ENCODE results near the gene ANKRD33. TPM values are rescaled to one million over a fixed set of nuclear protein-coding genes. Genes with fewer than 3 reads are reported as not detected.

The ANKRD33 gene
- total RNA-seq, 4 donors from 2014 or later, result not detected

- H3K4me3 ChIP-seq (replicated peaks in 1 of 3), result no peak overlapping the region
- no peaks in the 10 kb centered on the region for H3K36me3 ChIP-seq
- intact Hi-C loops (cut with DNase I), result no loop called here
- DNase-seq, result no peak
- no peaks in the 10 kb centered on the region for H3K9me3 ChIP-seq
- H3K4me1 ChIP-seq, result peaks cover 19 to 25% of the 10 kb centered on the region in 2 donors
- H3K27me3 ChIP-seq, result peaks cover 19% of the 10 kb centered on the region
- WGBS, 2 donors, result 81 to 94% methylated on average over 7 of the region's 7 CpGs
- no peak overlapping the region for H3K27ac ChIP-seq
- no peak for TF ChIP-seq CTCF (IDR thresholded peaks at IDR 0.05)
- no peak for TF ChIP-seq POLR2A (IDR thresholded peaks at IDR 0.05)
Observed at GRCh38 chr12:51865757-51866270, 22.1 kb upstream of the ANKRD33 start.

DNA sequence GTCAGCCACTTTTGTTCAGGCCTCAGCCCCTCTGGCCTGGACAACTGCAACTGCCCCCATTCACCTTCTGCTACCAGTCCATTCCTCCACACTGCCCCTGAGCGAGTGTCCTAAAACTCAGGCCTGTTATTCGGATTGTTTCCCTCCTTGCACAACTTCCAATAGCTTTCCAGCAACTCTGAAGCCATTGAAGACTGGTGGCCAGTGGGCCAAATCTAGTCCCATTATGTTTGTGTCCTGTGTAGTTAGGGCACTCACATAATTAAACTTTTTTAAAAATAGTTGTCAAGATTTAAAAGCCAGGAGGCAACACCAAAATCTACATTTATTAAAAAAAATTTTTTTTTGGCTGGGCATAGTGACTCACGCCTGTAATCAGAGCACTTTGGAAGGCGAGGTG lies 21.6 kb upstream of the ANKRD33 start:
- TF ChIP-seq POLR2A (IDR thresholded peaks at IDR 0.05) (no peak), CTCF (IDR thresholded peaks at IDR 0.05) (no peak)
- no peak overlapping the region for H3K4me3 ChIP-seq (replicated peaks in 1 of 3)
- H3K27me3 ChIP-seq, result peaks cover 19% of the 10 kb centered on the region
- peaks cover 19 to 25% of the 10 kb centered on the region in 2 donors for H3K4me1 ChIP-seq
- no peak for DNase-seq
- no peak overlapping the region for H3K27ac ChIP-seq
- no peaks in the 10 kb centered on the region for H3K36me3 ChIP-seq
- intact Hi-C loops (cut with DNase I), result no loop called here
- WGBS, 2 donors, result 95 to 98% methylated on average over 4 of the region's 4 CpGs
- no peaks in the 10 kb centered on the region for H3K9me3 ChIP-seq

GRCh38 chr12:51866762-51867161 lies 21.1 kb upstream of the ANKRD33 start:
- Histone ChIP-seq H3K27ac (no peak overlapping the region), H3K4me1 (peaks cover 19 to 25% of the 10 kb centered on the region in 2 donors), H3K36me3 (no peaks in the 10 kb centered on the region), H3K4me3 (replicated peaks in 1 of 3) (no peak overlapping the region), H3K27me3 (peaks cover 19% of the 10 kb centered on the region), H3K9me3 (no peaks in the 10 kb centered on the region)
- intact Hi-C loops (cut with DNase I), result no loop called here
- DNase-seq, result no peak
- TF ChIP-seq CTCF (IDR thresholded peaks at IDR 0.05), result no peak
- no peak for TF ChIP-seq POLR2A (IDR thresholded peaks at IDR 0.05)
- 94% methylated on average over 8 of the region's 8 CpGs for WGBS, 2 donors

DNA sequence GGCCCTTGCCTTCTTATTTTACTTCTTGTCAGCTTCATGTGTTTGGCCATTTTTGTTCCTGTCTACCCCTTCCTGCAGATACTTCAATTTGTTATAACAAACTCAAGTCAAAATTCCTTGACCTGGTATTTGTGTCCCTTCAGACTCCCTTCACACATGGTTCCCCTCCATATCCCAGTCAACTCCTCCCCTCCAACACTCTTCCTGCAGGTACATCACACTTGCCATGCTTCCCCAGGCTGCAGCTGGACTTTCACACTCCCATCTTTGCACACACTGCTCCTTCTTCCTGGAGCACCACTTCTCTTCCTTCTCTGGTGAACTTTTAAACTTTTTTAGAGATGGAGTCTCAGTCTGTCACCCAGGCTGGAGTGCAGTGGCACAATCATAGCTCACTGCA lies 20.5 kb upstream of the ANKRD33 start:
- H3K36me3 ChIP-seq, result no peaks in the 10 kb centered on the region
- DNase-seq, result no peak
- peaks cover 19% of the 10 kb centered on the region for H3K27me3 ChIP-seq
- no peak overlapping the region for H3K27ac ChIP-seq
- intact Hi-C loops (cut with DNase I), result no loop called here
- H3K4me3 ChIP-seq (replicated peaks in 1 of 3), result no peak overlapping the region
- TF ChIP-seq CTCF (IDR thresholded peaks at IDR 0.05), result no peak
- no peak for TF ChIP-seq POLR2A (IDR thresholded peaks at IDR 0.05)
- H3K9me3 ChIP-seq, result no peaks in the 10 kb centered on the region
- peaks cover 19 to 25% of the 10 kb centered on the region in 2 donors for H3K4me1 ChIP-seq

DNA sequence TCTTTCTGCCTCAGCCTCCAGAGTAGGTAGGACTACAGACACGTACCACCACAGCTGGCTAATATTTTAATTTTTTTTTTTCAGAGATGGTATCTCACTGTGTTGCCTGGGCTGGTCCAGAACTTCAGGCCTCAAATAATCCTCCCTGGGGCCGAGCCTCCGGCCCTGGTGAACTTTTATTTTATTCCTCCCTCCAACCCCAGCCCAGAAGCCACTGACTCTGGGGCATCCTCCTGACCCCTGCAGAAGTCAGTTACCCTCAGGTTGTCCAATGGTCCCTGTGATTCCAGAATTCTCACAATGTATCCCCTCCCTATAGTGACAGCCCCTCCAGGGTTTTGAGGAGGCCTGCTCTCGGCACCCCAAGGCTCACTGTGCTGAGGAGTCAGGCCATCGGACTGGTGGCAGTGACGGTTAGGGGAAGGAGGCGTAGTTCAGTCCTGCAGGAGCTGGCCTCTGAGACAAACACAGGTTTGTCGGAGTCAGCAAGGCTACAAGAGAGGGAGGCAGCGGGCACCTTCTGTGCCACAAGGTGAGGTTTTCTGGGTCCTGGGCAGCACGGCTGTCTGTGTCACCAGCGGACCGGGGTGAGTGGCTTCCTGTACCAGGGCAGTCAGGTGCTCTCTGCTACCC lies 20.0 kb upstream of the ANKRD33 start:
- DNase-seq, result no peak
- H3K27ac ChIP-seq, result no peak overlapping the region
- no peaks in the 10 kb centered on the region for H3K36me3 ChIP-seq
- H3K9me3 ChIP-seq, result no peaks in the 10 kb centered on the region
- peaks cover 19 to 25% of the 10 kb centered on the region in 2 donors for H3K4me1 ChIP-seq
- no peak overlapping the region for H3K4me3 ChIP-seq (replicated peaks in 1 of 3)
- no peak for TF ChIP-seq POLR2A (IDR thresholded peaks at IDR 0.05)
- no peak for TF ChIP-seq CTCF (IDR thresholded peaks at IDR 0.05)
- H3K27me3 ChIP-seq, result peaks cover 19% of the 10 kb centered on the region
- intact Hi-C loops (cut with DNase I), result no loop called here
- 96 to 98% methylated on average over 12 of the region's 12 CpGs for WGBS, 2 donors

Measured in thyroid gland (tissue), 4 donors.